NOMO-1 (cell line): ENCODE results near the gene NES.
A peak's percentile ranks its signal among the peaks of the same experiment; 100 is the strongest.

Source experiments
- DNase-seq, 2 experiments: peaks; one replicate each; lab custom pipeline; 2025; ENCODE audit not compliant: unreplicated experiment in 2 of 2; lab: John Stamatoyannopoulos, UW

Gene NES

GRCh38 chr1:156682166-156682890 lies 5.1 kb upstream of the NES start:
- no peak for DNase-seq

- no peak for DNase-seq
Measured at GRCh38 chr1:156681196-156681960, 4.2 kb upstream of the NES start.

GRCh38 chr1:156680056-156680455 lies 2.8 kb upstream of the NES start:
- no peak for DNase-seq

GRCh38 chr1:156677616-156678596 lies 699 bp upstream of the NES start:
- DNase-seq, result peak; percentile 23 to 48

GRCh38 chr1:156676114-156676819 lies 940 bp downstream of the NES start:
- no peak for DNase-seq

GRCh38 chr1:156675210-156676113 lies 1.7 kb downstream of the NES start:
- DNase-seq, result no peak

GRCh38 chr1:156673387-156674121 lies 3.7 kb downstream of the NES start:
- no peak for DNase-seq

GRCh38 chr1:156671804-156672203 lies 5.4 kb downstream of the NES start:
- no peak for DNase-seq

- no peak for DNase-seq
Measured at GRCh38 chr1:156670791-156671190, 6.4 kb downstream of the NES start.

- no peak for DNase-seq
Measured at GRCh38 chr1:156670359-156670758, 6.8 kb downstream of the NES start.

GRCh38 chr1:156669794-156670193 lies 7.4 kb downstream of the NES start:
- no peak for DNase-seq

GRCh38 chr1:156668801-156669637 lies 8.2 kb downstream of the NES start:
- no peak for DNase-seq

- DNase-seq, result no peak
Measured at GRCh38 chr1:156667968-156668709, 9.1 kb downstream of the NES start.

- no peak for DNase-seq
Measured at GRCh38 chr1:156667610-156667967, 9.6 kb downstream of the NES start.

GRCh38 chr1:156666862-156667609 lies 10.2 kb downstream of the NES start:
- DNase-seq, result no peak

GRCh38 chr1:156665539-156665938 lies 11.7 kb downstream of the NES start:
- no peak for DNase-seq
